HL-60 (cell line): ENCODE data around the gene CA6.

Source experiments
- DNase-seq, 2 experiments: peaks; one replicate each; pipeline ENCODE4 v3.0.0-alpha.2; 2010 to 2020; ENCODE audit warnings: low read depth in 1 of 2, low spot score in 1 of 2
- H3K27ac ChIP-seq: fragments of 250-450 bp; sonication (Bioruptor Pico); replicated peaks from 2 replicates; pipeline ENCODE4 v1.5.1; 2020; ENCODE audit warnings: mild to moderate bottlenecking, moderate library complexity
- H3K27me3 ChIP-seq: fragments of 250-450 bp; sonication (Bioruptor Pico); 2 replicates; pipeline ENCODE4 v1.5.1; 2021; ENCODE audit warnings: mild to moderate bottlenecking, moderate library complexity; ENCODE audit not compliant: insufficient read depth, poor library complexity, severe bottlenecking
- H3K4me3 ChIP-seq: replicated peaks from 2 replicates; pipeline ENCODE4 v1.5.1; 2011; ENCODE audit warnings: mild to moderate bottlenecking, control low read depth, low read length; ENCODE audit not compliant: insufficient read depth
- GABPA ChIP-seq: IDR thresholded peaks from 2 replicates; pipeline ENCODE4 v1.6.1; 2012; ENCODE audit warnings: low read depth
- POLR2AphosphoS5 ChIP-seq: IDR thresholded peaks from 2 replicates; pipeline ENCODE4 v1.6.1; 2012; ENCODE audit warnings: low read depth
- REST ChIP-seq: IDR thresholded peaks from 2 replicates; pipeline ENCODE4 v1.6.1; 2012; ENCODE audit warnings: low read depth; ENCODE audit not compliant: insufficient replicate concordance
- SPI1 ChIP-seq: IDR thresholded peaks from 2 replicates; pipeline ENCODE4 v1.6.1; 2012; ENCODE audit warnings: low read depth, mild to moderate bottlenecking, borderline replicate concordance
- TF ChIP-seq, protein P1 (sequence below): IDR thresholded peaks from one replicate; pipeline ENCODE4 v1.5.1; 2011; ENCODE audit warnings: low read length, control low read depth, inconsistent platforms; ENCODE audit not compliant: insufficient read depth

Gene CA6

DNA sequence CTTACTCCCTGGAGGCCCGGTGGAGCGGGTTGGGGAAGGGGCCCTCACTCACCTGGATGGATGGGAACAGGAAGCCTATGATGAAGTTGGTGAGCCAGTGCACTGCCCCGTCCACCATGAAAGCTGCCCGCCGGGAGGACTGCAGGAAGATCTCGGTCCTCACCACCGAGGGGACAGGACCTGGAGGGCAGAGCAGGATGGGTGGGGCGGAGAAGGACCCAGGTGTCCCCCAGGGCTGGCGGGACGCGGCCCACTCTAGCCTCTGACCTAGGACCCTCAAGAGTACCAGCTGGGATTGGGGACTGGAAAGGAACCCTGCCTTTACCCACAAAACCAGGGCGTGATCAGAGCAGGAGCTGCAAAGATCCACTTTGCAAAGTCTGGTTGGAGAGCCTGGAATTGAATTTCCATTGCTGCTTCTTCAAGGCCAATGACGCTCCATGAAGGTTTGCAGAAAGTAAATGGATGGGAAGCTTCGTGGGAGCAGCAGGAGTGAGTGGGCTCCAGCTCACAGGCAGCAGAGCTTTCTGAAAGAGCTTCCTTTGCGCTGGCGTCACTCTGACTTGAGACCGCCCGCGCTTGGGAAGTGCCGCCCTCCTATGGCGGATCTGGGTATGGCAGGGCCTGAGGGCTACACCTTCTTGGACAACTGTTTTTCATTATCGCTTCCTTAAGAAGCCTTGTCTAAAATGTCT is 59.2 kb downstream of the CA6 start:
- DNase-seq = peak; percentile 63 to 81
- Histone ChIP-seq H3K27ac (no peak overlapping the region), H3K4me3 (no peak overlapping the region), H3K27me3 (no peaks in the 10 kb centered on the region)
- no peak for TF ChIP-seq REST
- no peak for TF ChIP-seq POLR2AphosphoS5
- TF ChIP-seq, protein P1, sequence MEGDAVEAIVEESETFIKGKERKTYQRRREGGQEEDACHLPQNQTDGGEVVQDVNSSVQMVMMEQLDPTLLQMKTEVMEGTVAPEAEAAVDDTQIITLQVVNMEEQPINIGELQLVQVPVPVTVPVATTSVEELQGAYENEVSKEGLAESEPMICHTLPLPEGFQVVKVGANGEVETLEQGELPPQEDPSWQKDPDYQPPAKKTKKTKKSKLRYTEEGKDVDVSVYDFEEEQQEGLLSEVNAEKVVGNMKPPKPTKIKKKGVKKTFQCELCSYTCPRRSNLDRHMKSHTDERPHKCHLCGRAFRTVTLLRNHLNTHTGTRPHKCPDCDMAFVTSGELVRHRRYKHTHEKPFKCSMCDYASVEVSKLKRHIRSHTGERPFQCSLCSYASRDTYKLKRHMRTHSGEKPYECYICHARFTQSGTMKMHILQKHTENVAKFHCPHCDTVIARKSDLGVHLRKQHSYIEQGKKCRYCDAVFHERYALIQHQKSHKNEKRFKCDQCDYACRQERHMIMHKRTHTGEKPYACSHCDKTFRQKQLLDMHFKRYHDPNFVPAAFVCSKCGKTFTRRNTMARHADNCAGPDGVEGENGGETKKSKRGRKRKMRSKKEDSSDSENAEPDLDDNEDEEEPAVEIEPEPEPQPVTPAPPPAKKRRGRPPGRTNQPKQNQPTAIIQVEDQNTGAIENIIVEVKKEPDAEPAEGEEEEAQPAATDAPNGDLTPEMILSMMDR = peak; percentile 99
- TF ChIP-seq SPI1 = no peak
- no peak for TF ChIP-seq GABPA

- DNase-seq = peak in 1 of 2 experiments; percentile 10
- Histone ChIP-seq H3K4me3 (no peak overlapping the region), H3K27me3 (no peaks in the 10 kb centered on the region), H3K27ac (no peak overlapping the region)
- no peak for TF ChIP-seq POLR2AphosphoS5
- no peak for TF ChIP-seq SPI1
- TF ChIP-seq REST = no peak
- TF ChIP-seq, protein P1 = no peak
These were observed 59.7 kb downstream of the CA6 start for GRCh38 chr1:9005395-9005708.

GRCh38 chr1:9006956-9007615 is 61.4 kb downstream of the CA6 start:
- H3K27ac ChIP-seq = no peak overlapping the region
- H3K4me3 ChIP-seq = no peak overlapping the region
- DNase-seq = no peak
- TF ChIP-seq GABPA (no peak), SPI1 (no peak), REST (no peak), POLR2AphosphoS5 (no peak)
- TF ChIP-seq, protein P1 = no peak
- no peaks in the 10 kb centered on the region for H3K27me3 ChIP-seq
